Parathyroid adenoma (tissue), 2 donors: ENCODE measurements around the gene MEF2D.

Source experiments
- H2AFZ ChIP-seq: fragments of 300-600 bp; sonication (generic); one replicate; pipeline ENCODE4 v1.7.0; 2017; ENCODE audit warnings: antibody characterized with exemption, mild to moderate bottlenecking
- H3K27ac ChIP-seq: fragments of 300-600 bp; sonication (generic); one replicate; pipeline ENCODE4 v1.7.0; 2017
- H3K27me3 ChIP-seq: fragments of 300-600 bp; sonication (generic); one replicate; pipeline ENCODE4 v1.7.0; 2017; ENCODE audit warnings: low read length; ENCODE audit not compliant: control insufficient read depth, insufficient read depth
- H3K36me3 ChIP-seq: fragments of 300-600 bp; sonication (generic); one replicate; pipeline ENCODE4 v1.7.0; 2017; ENCODE audit warnings: low read length; ENCODE audit not compliant: control insufficient read depth, insufficient read depth
- H3K4me1 ChIP-seq: fragments of 300-600 bp; sonication (generic); one replicate; pipeline ENCODE4 v1.7.0; 2017; ENCODE audit warnings: control low read depth
- H3K4me2 ChIP-seq: fragments of 300-600 bp; sonication (generic); one replicate; pipeline ENCODE4 v1.7.0; 2017; ENCODE audit warnings: low read length
- H3K4me3 ChIP-seq: fragments of 300-600 bp; sonication (generic); one replicate; pipeline ENCODE4 v1.7.0; 2017; ENCODE audit warnings: low read depth, low read length
- H3K79me2 ChIP-seq: fragments of 300-600 bp; sonication (generic); one replicate; pipeline ENCODE4 v1.7.0; 2017; ENCODE audit warnings: control low read depth
- H3K9ac ChIP-seq: fragments of 300-600 bp; sonication (generic); one replicate; pipeline ENCODE4 v1.7.0; 2017; ENCODE audit warnings: mild to moderate bottlenecking
- H3K9me3 ChIP-seq: fragments of 300-600 bp; sonication (generic); one replicate; pipeline ENCODE4 v1.7.0; 2017; ENCODE audit warnings: low read length; ENCODE audit not compliant: control insufficient read depth
- TF ChIP-seq, protein P1 (sequence below): fragments of 300-600 bp; sonication (generic); IDR thresholded peaks from one replicate; pipeline ENCODE4 v1.7.0; 2017; ENCODE audit warnings: antibody characterized with exemption, mild to moderate bottlenecking
- donor health status: primary hyperparathyroidism.

The MEF2D gene

DNA sequence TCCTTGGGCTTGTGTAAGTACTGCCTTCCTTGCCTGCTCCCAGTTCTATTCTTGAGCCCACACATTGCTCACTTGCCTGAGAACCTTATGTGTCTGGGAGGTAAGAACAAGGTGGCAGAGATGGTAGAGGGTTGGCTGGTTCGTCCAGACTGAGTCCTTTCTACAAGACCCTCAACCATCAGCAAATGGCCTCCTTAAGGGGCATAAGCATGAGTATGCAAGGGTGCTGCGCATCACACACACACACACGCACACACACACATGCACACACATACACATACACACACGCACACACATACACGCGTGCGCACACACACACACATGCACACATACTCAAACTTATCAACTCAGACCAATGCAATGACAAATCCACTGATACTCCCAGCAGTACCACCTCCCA lies 74.6 kb downstream of the MEF2D start:
- Histone ChIP-seq H3K9ac (no peak overlapping the region), H3K79me2 (no peaks in the 10 kb centered on the region), H3K27me3 (no peaks in the 10 kb centered on the region), H3K36me3 (no peaks in the 10 kb centered on the region), H3K27ac (no peak overlapping the region), H3K4me3 (no peak overlapping the region), H3K4me2 (no peak overlapping the region), H2AFZ (no peak overlapping the region), H3K9me3 (no peaks in the 10 kb centered on the region), H3K4me1 (peaks cover 2% of the 10 kb centered on the region)
- TF ChIP-seq, protein P1, sequence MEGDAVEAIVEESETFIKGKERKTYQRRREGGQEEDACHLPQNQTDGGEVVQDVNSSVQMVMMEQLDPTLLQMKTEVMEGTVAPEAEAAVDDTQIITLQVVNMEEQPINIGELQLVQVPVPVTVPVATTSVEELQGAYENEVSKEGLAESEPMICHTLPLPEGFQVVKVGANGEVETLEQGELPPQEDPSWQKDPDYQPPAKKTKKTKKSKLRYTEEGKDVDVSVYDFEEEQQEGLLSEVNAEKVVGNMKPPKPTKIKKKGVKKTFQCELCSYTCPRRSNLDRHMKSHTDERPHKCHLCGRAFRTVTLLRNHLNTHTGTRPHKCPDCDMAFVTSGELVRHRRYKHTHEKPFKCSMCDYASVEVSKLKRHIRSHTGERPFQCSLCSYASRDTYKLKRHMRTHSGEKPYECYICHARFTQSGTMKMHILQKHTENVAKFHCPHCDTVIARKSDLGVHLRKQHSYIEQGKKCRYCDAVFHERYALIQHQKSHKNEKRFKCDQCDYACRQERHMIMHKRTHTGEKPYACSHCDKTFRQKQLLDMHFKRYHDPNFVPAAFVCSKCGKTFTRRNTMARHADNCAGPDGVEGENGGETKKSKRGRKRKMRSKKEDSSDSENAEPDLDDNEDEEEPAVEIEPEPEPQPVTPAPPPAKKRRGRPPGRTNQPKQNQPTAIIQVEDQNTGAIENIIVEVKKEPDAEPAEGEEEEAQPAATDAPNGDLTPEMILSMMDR: no peak

DNA sequence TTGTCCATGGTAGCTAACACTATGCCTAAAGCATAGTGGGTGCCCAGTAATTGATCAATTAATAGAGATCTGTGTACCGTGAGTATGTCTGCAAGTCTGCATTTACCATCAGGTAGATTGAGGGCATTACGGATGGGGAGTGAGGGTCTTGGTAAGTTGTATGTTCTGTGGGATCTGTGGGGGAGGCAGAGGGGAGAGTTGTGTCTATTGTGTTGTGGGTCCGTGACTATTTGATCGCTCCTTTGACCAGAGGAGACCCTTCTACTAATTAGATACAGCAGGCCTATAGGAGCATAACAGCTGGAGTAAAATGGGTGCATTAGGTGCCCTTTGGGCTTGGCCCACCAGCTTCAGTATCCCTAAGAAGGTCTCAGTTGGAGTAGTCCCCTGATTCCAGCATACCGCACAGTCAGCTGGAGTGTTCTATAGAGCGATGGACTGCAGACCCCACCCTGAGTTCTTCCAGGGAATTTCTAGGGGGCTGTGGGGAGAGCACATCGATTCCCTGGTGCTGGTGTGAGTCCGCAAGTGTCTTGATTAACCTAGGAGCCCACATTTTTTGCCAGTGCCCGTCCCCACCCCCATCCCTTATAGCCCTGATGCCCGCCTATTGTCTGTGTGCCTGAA lies 75.7 kb downstream of the MEF2D start:
- Histone ChIP-seq H3K27ac (no peak overlapping the region), H3K9me3 (no peaks in the 10 kb centered on the region), H3K79me2 (no peaks in the 10 kb centered on the region), H3K36me3 (no peaks in the 10 kb centered on the region), H3K4me3 (no peak overlapping the region), H3K4me2 (no peak overlapping the region), H2AFZ (no peak overlapping the region), H3K4me1 (peaks cover 2% of the 10 kb centered on the region), H3K27me3 (peaks cover 7% of the 10 kb centered on the region), H3K9ac (no peak overlapping the region)
- TF ChIP-seq, protein P1: no peak

DNA sequence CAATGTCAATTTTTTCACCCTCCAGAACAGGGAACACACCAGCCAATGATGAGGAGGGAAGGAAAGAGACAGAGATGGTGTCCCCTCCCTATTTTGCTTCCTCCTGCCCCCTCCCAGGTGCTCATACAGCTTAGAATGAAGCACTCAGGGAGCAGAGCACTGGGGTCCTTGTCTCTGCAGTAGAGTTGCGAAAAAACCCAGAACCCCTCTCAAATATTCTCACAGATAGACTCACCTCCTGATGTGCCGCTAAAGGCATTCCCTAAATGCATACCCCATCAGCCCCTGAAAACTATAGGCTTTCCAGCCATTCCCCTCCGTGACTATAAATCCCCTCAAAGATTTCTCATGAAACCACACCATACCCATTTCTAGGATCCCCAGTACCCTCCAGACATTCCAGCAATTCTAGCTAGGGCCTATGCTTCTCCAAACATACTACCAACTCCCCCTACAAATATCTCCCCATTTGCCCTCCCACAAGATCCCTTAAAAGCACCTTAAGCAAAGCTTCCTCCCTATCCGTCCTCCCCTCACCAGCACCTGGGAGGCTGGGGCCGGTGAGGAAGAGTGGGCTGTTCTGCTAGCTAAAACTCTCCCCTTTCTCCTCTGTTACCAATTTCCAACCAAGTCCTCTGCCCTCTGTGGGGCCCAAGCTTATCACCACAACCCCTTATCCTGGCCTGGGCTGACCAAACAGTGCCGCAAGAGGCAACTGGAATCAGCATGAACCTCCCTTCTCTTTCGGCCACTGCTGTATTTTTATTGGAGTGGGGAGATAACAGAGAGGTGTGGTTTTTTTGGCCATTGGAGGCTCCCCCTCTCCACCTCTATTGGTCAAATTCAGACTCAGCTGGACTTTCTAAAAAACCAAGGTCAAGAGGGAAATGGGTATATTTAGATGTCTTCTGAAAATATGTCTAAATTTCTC lies 76.9 kb downstream of the MEF2D start:
- TF ChIP-seq, protein P1: no peak
- no peak overlapping the region for H3K9ac ChIP-seq
- no peak overlapping the region for H3K4me3 ChIP-seq
- no peaks in the 10 kb centered on the region for H3K9me3 ChIP-seq
- H3K27ac ChIP-seq: no peak overlapping the region
- H3K79me2 ChIP-seq: no peaks in the 10 kb centered on the region
- no peak overlapping the region for H2AFZ ChIP-seq
- peaks cover 7% of the 10 kb centered on the region for H3K27me3 ChIP-seq
- H3K36me3 ChIP-seq: no peaks in the 10 kb centered on the region
- H3K4me2 ChIP-seq: no peak overlapping the region
- H3K4me1 ChIP-seq: peaks cover 2% of the 10 kb centered on the region

DNA sequence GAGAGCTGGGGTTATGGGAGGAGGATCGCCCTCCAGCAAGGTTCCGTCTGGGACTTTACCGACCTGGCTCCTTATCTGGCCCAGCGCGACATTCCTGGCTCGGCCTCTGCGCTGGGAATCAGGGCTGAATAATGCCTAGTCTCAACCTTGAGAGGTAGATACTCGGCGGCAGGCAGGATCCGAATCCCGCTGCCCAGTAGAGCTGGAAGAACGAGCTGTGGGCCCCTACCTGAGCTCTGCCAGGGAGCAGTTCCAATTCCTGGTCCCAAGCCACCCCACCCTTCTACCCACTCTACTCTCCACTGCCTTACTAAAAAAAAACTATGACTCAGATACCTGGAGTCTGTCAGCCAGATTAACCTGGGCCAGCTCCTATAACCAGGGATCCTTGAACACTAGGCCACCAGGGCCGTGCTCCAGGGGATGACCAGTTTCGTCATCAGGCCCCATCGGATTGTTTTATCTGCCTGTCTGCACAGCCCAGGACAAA lies 77.9 kb downstream of the MEF2D start:
- peaks cover 7% of the 10 kb centered on the region for H3K27me3 ChIP-seq
- H3K27ac ChIP-seq: no peak overlapping the region
- H3K4me2 ChIP-seq: no peak overlapping the region
- no peak overlapping the region for H3K9ac ChIP-seq
- H3K4me1 ChIP-seq: peaks cover 2% of the 10 kb centered on the region
- H3K79me2 ChIP-seq: no peaks in the 10 kb centered on the region
- no peak overlapping the region for H3K4me3 ChIP-seq
- TF ChIP-seq, protein P1: no peak
- no peaks in the 10 kb centered on the region for H3K9me3 ChIP-seq
- H3K36me3 ChIP-seq: no peaks in the 10 kb centered on the region
- no peak overlapping the region for H2AFZ ChIP-seq
